Lower leg skin (tissue), 4 donors: ENCODE measurements around the gene PPP1R8. TPM values are rescaled to one million over a fixed set of nuclear protein-coding genes. Genes with fewer than 3 reads are reported as not detected.

Experiments used
- DNase-seq, 2 donors: peaks; one replicate each; pipeline ENCODE4 v3.0.0-alpha.2; 2019; ENCODE audit warnings: low spot score in 2 of 2
- H3K4me3 ChIP-seq: fragments of 200-600 bp; sonication (generic); 2 replicates; pipeline ENCODE4 v1.5.1; 2017; ENCODE audit warnings: mild to moderate bottlenecking, low read depth; ENCODE audit not compliant: poor library complexity, severe bottlenecking
- CTCF ChIP-seq, 3 donors: fragments of 450-650 bp; IDR thresholded peaks; one replicate each; pipeline ENCODE4 v1.5.1; 2016; ENCODE audit warnings: antibody characterized with exemption in 3 of 3, mild to moderate bottlenecking in 3 of 3, moderate library complexity in 2 of 3
- POLR2A ChIP-seq, 2 donors: fragments of 450-650 bp; IDR thresholded peaks; one replicate each; pipeline ENCODE4 v1.6.1; 2016 to 2017; ENCODE audit warnings: antibody characterized with exemption in 2 of 2, mild to moderate bottlenecking in 1 of 2, moderate library complexity in 1 of 2
- WGBS, 2 donors: methylation state at CpG; one replicate each; pipeline ENCODE4 v1.1.5; 2018; 5-methylcytosine and 5-hydroxymethylcytosine counted together
- intact Hi-C: fragments of 100-400 bp; cut with DNase I; formaldehyde crosslinking; loops from one replicate; pipeline ENCODE4 v1.15.0; 2023; ENCODE audit warnings: low total_unique reads
- total RNA-seq, 4 donors: library from RNA; depleted of rRNA; stranded (reverse); fragments of >200 nt; gene quantifications; one replicate each; pipeline ENCODE4 v1.1.0, GENCODE V29; 2016

PPP1R8 gene
- total RNA-seq, 4 donors from 2014 or later, result 25.1 to 49.1 (median 42.0) TPM

GRCh38 chr1:27884006-27884954, 53.7 kb downstream of the PPP1R8 start:
- no peak overlapping the region for H3K4me3 ChIP-seq
- intact Hi-C loops, result no loop called here
- DNase-seq, result no peak
- no peak for TF ChIP-seq CTCF (IDR thresholded peaks at IDR 0.05)
- no peak for TF ChIP-seq POLR2A (IDR thresholded peaks at IDR 0.05)
- WGBS, 2 donors, result 84 to 86% methylated on average over 23 to 24 of the region's 24 CpGs

GRCh38 chr1:27885114-27885528, 54.5 kb downstream of the PPP1R8 start:
- peak in 1 of 2 donors; percentile 70 for DNase-seq
- no peak for TF ChIP-seq CTCF (IDR thresholded peaks at IDR 0.05)
- no peak for TF ChIP-seq POLR2A (IDR thresholded peaks at IDR 0.05)
- intact Hi-C loops, result no loop called here
- H3K4me3 ChIP-seq, result no peak overlapping the region
- 86 to 92% methylated on average over 8 of the region's 8 CpGs for WGBS, 2 donors

GRCh38 chr1:27885621-27886352, 55.2 kb downstream of the PPP1R8 start:
- no peak for TF ChIP-seq POLR2A (IDR thresholded peaks at IDR 0.05)
- TF ChIP-seq CTCF (IDR thresholded peaks at IDR 0.05), result no peak
- no peak overlapping the region for H3K4me3 ChIP-seq
- intact Hi-C loops, result no loop called here
- DNase-seq, result peak in 1 of 2 donors; percentile 32
- 80 to 91% methylated on average over 14 to 15 of the region's 15 CpGs for WGBS, 2 donors

GRCh38 chr1:27886353-27886679, 55.7 kb downstream of the PPP1R8 start:
- DNase-seq, result peak in 1 of 2 donors; percentile 21
- intact Hi-C loops, result no loop called here
- H3K4me3 ChIP-seq, result no peak overlapping the region
- WGBS, 2 donors, result 91 to 96% methylated on average over 2 of the region's 2 CpGs
- TF ChIP-seq POLR2A (IDR thresholded peaks at IDR 0.05) (no peak), CTCF (IDR thresholded peaks at IDR 0.05) (no peak)

- intact Hi-C loops, result no loop called here
- DNase-seq, result no peak
- no peak for TF ChIP-seq POLR2A (IDR thresholded peaks at IDR 0.05)
- no peak for TF ChIP-seq CTCF (IDR thresholded peaks at IDR 0.05)
- H3K4me3 ChIP-seq, result no peak overlapping the region
- 80 to 82% methylated on average over 3 of the region's 3 CpGs for WGBS, 2 donors
Observed at GRCh38 chr1:27886744-27887143, 56.2 kb downstream of the PPP1R8 start.
